ENCODE measurements around the gene ZNF578. TPM values are rescaled to one million over a fixed set of nuclear protein-coding genes. Genes with fewer than 3 reads are reported as not detected.

Gene ZNF578
- 2.6 and 3.5 TPM in 2 replicates for total RNA-seq (ENCODE audit: low replicate concordance)

DNA sequence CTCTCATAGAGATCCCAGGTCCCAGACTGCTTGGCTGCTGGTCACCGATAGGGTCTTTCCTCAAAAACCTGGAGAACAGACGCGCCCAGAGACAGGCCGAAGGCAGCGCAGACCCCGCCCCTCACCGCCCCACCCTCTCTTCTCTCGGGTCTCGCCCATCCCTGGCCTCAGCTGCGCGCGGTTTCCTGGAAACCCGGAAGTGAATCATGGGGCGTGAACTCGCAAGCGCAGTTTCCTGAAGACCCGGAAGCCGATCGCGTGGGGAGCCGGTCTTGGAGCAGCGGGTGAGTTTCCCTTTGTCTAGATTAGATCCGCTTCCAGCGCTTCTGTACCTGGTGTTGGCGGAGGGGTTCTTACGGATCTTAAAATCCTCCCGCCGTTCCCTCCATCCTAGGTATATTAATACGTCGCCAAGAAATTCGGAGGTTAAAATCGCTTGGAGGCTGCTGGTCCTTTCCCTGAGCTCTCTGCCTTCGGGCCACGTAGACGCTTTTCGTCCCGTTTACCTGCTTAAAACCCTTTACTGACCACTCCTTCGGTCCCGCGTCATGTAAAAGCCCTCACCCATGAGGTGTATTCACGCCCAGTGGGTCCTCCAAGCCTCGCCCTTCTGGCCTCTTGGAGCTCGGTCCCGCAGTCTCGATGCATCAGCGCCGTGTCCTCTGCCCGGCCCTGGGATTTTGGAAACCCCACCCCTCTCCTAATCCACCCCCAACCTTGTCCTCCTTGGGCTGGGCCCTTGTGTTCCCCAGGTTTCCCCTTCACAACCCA lies at the start of gene ZNF578:
Gene ZNF578 (plus strand): TSS at position 230 of the 771 bp plus-strand sequence. CDS start 48,293 bp downstream, outside the sequence.
- peak within 1 kb of the TSS; percentile 86 for H3K4me3 ChIP-seq (ENCODE audit: low read depth, low read length)
- TF ChIP-seq CTCF (IDR thresholded peaks at IDR 0.05; ENCODE audit: insufficient read depth, low read length): peak; percentile 27
- peak; percentile 82 for DNase-seq (ENCODE audit: low read depth)

DNA sequence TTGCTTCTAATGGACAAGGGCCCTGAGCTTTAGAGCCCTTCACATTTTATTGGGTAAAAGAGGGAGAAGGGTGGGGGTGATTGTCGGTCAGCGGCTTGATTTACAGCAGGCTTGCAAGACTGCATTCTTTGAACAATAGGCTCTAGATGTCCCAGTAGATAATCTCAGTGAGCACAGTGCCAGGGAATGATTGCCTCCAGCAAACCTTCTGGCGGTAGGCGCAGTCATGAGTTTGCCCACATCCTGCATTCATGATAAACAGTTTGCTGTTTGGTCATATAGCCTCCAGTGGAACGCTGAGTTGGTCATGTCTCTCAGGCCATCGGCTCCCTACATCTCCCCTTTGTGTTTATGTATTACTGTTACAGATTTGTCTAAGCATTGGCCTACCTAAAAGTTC lies 43.1 kb upstream of the ZNF578 start:
- H3K4me3 ChIP-seq (ENCODE audit: low read depth, low read length): no peak overlapping the region
- TF ChIP-seq CTCF (IDR thresholded peaks at IDR 0.05; ENCODE audit: insufficient read depth, low read length): no peak
- no peak for DNase-seq (ENCODE audit: low read depth)

- TF ChIP-seq CTCF (IDR thresholded peaks at IDR 0.05; ENCODE audit: insufficient read depth, low read length): no peak
- DNase-seq (ENCODE audit: low read depth): no peak
- H3K4me3 ChIP-seq (ENCODE audit: low read depth, low read length): no peak overlapping the region
These were observed 37.6 kb upstream of the ZNF578 start for GRCh38 chr19:52415711-52416110.

GRCh38 chr19:52428937-52429336 lies 24.4 kb upstream of the ZNF578 start, which contains the start of gene ZNF534:
Gene ZNF534, plus strand, starts transcription at chr19:52429148. Its CDS starts 2,327 bp downstream, at chr19:52431475.
- DNase-seq (ENCODE audit: low read depth): no peak
- no peak within 1 kb of the TSS for H3K4me3 ChIP-seq (ENCODE audit: low read depth, low read length)

DNA sequence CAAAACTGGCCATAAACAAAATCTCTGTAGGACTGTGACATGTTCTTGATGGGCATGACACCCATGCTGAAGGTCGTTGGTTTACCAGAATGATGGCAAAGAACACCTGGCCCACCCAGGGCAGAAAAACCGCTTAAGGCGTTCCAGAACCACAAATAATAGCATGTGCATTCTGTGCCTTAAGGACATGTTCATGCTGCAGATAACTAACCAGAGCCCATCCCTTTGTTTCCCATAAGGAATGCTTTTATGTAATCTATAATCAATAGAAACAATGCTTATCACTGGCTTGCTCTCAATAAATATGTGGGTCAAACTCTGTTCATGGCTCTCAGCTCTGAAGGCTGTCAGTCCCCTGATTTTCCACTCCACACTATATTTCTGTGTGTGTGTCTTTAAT lies 11.2 kb upstream of the ZNF578 start:
- H3K4me3 ChIP-seq (ENCODE audit: low read depth, low read length): no peak overlapping the region
- no peak for DNase-seq (ENCODE audit: low read depth)
- TF ChIP-seq CTCF (IDR thresholded peaks at IDR 0.05; ENCODE audit: insufficient read depth, low read length): no peak

More at GRCh38 chr19:52428937-52429336, 24.4 kb upstream of the ZNF578 start, which contains the start of gene ZNF534:
- TF ChIP-seq CTCF (IDR thresholded peaks at IDR 0.05; ENCODE audit: insufficient read depth, low read length): no peak

DNA sequence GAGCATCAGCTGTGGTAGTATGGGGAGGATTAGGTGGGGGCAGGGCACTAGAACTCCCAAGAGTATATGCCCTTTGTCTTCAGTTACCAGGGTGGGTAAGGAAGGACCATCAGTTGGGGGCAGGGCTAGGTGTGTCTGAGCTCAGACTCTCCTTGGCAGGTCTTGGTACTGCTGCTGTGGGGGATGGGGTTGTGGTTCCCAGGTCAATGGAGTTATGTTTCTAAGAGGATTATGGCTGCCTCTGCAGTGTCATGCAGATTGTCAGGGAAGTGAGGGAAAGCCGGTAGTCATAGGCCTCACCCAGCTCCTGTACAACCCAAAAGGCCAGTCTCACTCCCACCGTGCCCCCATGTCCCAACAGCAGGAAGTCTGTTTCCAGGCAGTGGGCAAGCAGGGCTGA lies 8.8 kb upstream of the ZNF578 start:
- DNase-seq (ENCODE audit: low read depth): no peak
- no peak overlapping the region for H3K4me3 ChIP-seq (ENCODE audit: low read depth, low read length)
- no peak for TF ChIP-seq CTCF (IDR thresholded peaks at IDR 0.05; ENCODE audit: insufficient read depth, low read length)

Data from fibroblast of the aortic adventitia (primary cell).